Sigmoid colon (tissue), 7 donors: Measurements from ENCODE around the gene MYRF. TPM values are rescaled to one million over a fixed set of nuclear protein-coding genes. Genes with fewer than 3 reads are reported as not detected.

ENCODE experiments used
- DNase-seq: peaks from one replicate; pipeline ENCODE4 v3.0.0-alpha.2; 2019
- H3K27ac ChIP-seq, 4 donors: fragments of 200-600 bp; sonication (generic); one replicate each; pipeline ENCODE4 v1.5.1; 2016 to 2019; ENCODE audit warnings: mild to moderate bottlenecking in 1 of 4
- H3K27me3 ChIP-seq, 3 donors: fragments of 200-600 bp; sonication (generic); one replicate each; pipeline ENCODE4 v1.5.1; 2019; ENCODE audit warnings: mild to moderate bottlenecking in 1 of 3
- H3K36me3 ChIP-seq, 4 donors: fragments of 200-600 bp; sonication (generic); one replicate each; pipeline ENCODE4 v1.5.1; 2016 to 2019
- H3K4me1 ChIP-seq, 4 donors: fragments of 200-600 bp; sonication (generic); one replicate each; pipeline ENCODE4 v1.5.1; 2017 to 2019
- H3K4me3 ChIP-seq, 4 donors: fragments of 200-600 bp; sonication (generic); one replicate each; pipeline ENCODE4 v1.5.1; 2017 to 2019; ENCODE audit warnings: mild to moderate bottlenecking in 2 of 4, moderate library complexity in 1 of 4
- H3K9me3 ChIP-seq, 4 donors: fragments of 200-600 bp in 3 of 4; sonication (generic) in 3 of 4; one replicate each; pipeline versions ENCODE4 v1.5.1 to v1.6.1; 2013 to 2019
- EP300 ChIP-seq, 4 donors: sonication (generic); formaldehyde crosslinking; IDR thresholded peaks; one replicate each; pipeline ENCODE4 v1.6.1; 2017; ENCODE audit warnings: antibody characterized with exemption in 4 of 4
- POLR2A ChIP-seq, 2 donors: fragments of 450-650 bp; IDR thresholded peaks; one replicate each; pipeline ENCODE4 v1.6.1; 2016; ENCODE audit warnings: antibody characterized with exemption in 2 of 2, mild to moderate bottlenecking in 2 of 2, moderate library complexity in 2 of 2
- POLR2AphosphoS5 ChIP-seq, 4 donors: sonication (generic); formaldehyde crosslinking; IDR thresholded peaks; one replicate each; pipeline ENCODE4 v1.6.1; 2017; ENCODE audit warnings: antibody characterized with exemption in 4 of 4
- WGBS, 2 donors: extraction: QIAGEN DNeasy Blood & Tissue Kit; methylation state at CpG; one replicate each; pipeline ENCODE4 v1.1.7; 2013; 5-methylcytosine and 5-hydroxymethylcytosine counted together
- intact Hi-C: fragments of 100-400 bp; cut with DNase I; formaldehyde crosslinking; loops from one replicate; pipeline ENCODE4 v1.15.1; 2023
- polyA plus RNA-seq, 3 donors: library from polyadenylated mRNA; stranded (reverse); fragments of 200-250 nt; gene quantifications; one replicate each; pipeline ENCODE4 v1.2.3, GENCODE V29; 2013
- total RNA-seq, 4 donors: library from RNA; depleted of rRNA; stranded (reverse); fragments of >200 nt; gene quantifications; one replicate each; pipeline ENCODE4 v1.1.0, GENCODE V29; 2016
- TF ChIP-seq, protein P1 (sequence below), 4 experiments: fragments of 450-650 bp in 3 of 4; fragments of 200-600 bp in 1 of 4; IDR thresholded peaks; one replicate each; pipeline ENCODE4 v1.5.1; 2016 to 2019; ENCODE audit warnings: antibody characterized with exemption in 4 of 4, mild to moderate bottlenecking in 3 of 4, moderate library complexity in 2 of 4
- donor health status: healthy with polysubstance abuse.
- donor health status: Bipolar disorder and iron deficiency.
- donor health status: healthy.

MYRF gene
- total and polyA plus RNA-seq, 7 donors, result under 0.01 to 6.4 (median 0.66) TPM

DNA sequence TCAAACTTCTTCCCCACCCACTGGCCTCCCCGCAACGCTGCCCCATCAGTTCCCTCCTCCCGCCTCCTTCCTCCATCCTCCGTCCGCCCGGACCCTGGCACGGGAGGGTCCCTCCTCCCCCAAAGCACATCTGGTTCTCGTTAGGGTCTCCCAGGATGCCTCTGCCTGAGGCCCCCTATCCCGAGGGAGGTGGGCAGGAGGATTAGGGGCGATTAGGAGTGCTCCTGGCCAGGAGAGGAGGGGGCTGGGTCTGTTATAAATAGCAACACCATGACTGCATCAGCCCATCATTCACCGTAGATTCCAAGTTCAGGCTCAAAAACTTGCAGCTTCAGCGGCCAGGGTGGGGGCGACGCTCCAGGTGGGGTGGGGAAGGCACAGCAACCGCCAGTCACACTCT lies 10.4 kb downstream of the MYRF start:
- DNase-seq, result no peak
- Histone ChIP-seq H3K36me3 (no peaks in the 10 kb centered on the region), H3K4me1 (no peaks in the 10 kb centered on the region), H3K9me3 (no peaks in the 10 kb centered on the region), H3K27me3 (peaks cover 0 to 27% (median 0%) of the 10 kb centered on the region in 3 donors), H3K27ac (no peak overlapping the region), H3K4me3 (no peak overlapping the region)
- WGBS, 2 donors, result 54 to 81% methylated on average over 15 of the region's 15 CpGs
- intact Hi-C loops, result no loop called here
- TF ChIP-seq EP300 (IDR thresholded peaks at IDR 0.05), result no peak
- TF ChIP-seq, protein P1, sequence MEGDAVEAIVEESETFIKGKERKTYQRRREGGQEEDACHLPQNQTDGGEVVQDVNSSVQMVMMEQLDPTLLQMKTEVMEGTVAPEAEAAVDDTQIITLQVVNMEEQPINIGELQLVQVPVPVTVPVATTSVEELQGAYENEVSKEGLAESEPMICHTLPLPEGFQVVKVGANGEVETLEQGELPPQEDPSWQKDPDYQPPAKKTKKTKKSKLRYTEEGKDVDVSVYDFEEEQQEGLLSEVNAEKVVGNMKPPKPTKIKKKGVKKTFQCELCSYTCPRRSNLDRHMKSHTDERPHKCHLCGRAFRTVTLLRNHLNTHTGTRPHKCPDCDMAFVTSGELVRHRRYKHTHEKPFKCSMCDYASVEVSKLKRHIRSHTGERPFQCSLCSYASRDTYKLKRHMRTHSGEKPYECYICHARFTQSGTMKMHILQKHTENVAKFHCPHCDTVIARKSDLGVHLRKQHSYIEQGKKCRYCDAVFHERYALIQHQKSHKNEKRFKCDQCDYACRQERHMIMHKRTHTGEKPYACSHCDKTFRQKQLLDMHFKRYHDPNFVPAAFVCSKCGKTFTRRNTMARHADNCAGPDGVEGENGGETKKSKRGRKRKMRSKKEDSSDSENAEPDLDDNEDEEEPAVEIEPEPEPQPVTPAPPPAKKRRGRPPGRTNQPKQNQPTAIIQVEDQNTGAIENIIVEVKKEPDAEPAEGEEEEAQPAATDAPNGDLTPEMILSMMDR (IDR thresholded peaks at IDR 0.05), result no peak
- TF ChIP-seq POLR2AphosphoS5 (IDR thresholded peaks at IDR 0.05), result no peak
- TF ChIP-seq POLR2A (IDR thresholded peaks at IDR 0.05), result no peak

DNA sequence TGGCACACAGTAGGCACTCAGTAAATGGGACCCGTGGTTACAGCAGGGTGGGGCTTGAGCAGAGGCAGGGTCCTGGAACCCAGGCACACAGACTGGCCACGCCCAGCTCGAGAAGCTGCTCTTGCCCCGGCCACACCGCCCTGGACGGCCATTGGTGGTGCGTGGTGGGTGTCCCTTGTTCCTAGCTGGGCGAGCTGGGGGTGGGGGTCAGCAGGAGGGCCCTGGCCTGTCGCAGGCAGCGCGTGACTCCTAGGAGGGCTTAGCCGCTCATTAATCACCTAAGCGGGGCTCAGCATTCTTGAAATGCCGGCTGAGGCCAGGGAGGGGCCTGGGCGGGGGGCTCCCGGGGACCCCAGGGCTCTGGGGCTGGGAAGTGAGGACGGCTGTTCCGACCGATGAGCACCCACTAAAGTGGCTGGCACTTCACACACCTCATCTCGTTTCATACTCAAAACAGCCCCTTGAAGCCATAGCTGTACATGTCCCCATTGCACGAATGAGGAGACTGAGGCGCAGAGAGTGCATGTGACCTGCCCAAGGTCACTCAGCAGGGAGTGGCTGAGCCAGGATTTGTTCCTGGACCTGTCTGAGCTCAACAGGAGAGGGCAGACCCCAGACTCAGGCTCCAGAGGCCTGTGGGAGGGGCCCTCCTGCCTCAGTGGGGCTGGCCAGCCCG lies 11.6 kb downstream of the MYRF start:
- intact Hi-C loops, result no loop called here

DNA sequence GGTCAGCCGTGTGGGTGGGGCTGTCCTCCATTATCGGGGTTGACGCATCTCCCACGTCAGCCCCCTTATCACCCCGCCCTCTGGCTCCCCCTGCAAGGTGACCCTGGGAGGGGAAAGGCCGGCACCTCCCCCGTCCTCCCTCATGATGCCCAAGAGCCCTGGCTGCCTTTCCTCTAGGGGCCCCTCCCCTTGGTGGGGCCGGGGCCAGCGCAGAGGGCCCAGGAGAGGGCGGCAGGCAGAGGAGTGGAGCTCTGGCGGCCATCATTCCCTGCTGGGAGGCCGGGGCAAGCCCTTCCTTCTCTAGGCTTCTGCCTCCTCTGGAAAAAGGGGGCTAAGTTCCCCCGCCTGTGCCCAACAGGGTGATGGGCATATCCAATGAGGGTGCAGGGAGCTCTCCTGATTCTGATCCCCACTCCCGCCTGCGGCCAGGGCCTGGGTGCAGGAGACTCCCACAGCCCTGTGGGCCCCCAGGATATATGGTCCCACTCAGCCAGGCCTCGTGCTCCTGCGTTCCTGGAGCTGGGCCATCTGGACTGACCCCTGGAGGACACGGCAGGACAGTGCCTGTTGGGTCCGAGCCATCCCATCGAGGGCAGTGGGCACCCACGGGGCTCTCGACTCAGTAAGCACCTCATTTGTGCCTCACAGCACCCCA lies 12.3 kb downstream of the MYRF start:
- DNase-seq, result no peak
- intact Hi-C loops, result no loop called here
- no peak overlapping the region for H3K4me3 ChIP-seq
- 76 to 77% methylated on average over 22 of the region's 22 CpGs for WGBS, 2 donors
- H3K36me3 ChIP-seq, result no peaks in the 10 kb centered on the region
- no peak overlapping the region for H3K27ac ChIP-seq
- H3K9me3 ChIP-seq, result no peaks in the 10 kb centered on the region
- no peaks in the 10 kb centered on the region for H3K4me1 ChIP-seq
- TF ChIP-seq, protein P1 (IDR thresholded peaks at IDR 0.05), result no peak
- H3K27me3 ChIP-seq, result peaks cover 0 to 38% (median 0%) of the 10 kb centered on the region in 3 donors

More for the DNA sequence above, 11.6 kb downstream of the MYRF start:
- H3K36me3 ChIP-seq, result no peaks in the 10 kb centered on the region
- no peaks in the 10 kb centered on the region for H3K9me3 ChIP-seq
- no peak overlapping the region for H3K27ac ChIP-seq
- no peaks in the 10 kb centered on the region for H3K4me1 ChIP-seq
- no peak overlapping the region for H3K4me3 ChIP-seq
- TF ChIP-seq, protein P1 (IDR thresholded peaks at IDR 0.05), result no peak
- no peak for TF ChIP-seq POLR2A (IDR thresholded peaks at IDR 0.05)
- no peak for TF ChIP-seq POLR2AphosphoS5 (IDR thresholded peaks at IDR 0.05)
- no peak for TF ChIP-seq EP300 (IDR thresholded peaks at IDR 0.05)
- H3K27me3 ChIP-seq, result peaks cover 0 to 31% (median 0%) of the 10 kb centered on the region in 3 donors
- WGBS, 2 donors, result 81 to 85% methylated on average over 23 of the region's 23 CpGs
- DNase-seq, result no peak

- no peaks in the 10 kb centered on the region for H3K36me3 ChIP-seq
- H3K4me3 ChIP-seq, result no peak overlapping the region
- no peaks in the 10 kb centered on the region for H3K4me1 ChIP-seq
- no peaks in the 10 kb centered on the region for H3K9me3 ChIP-seq
- peaks cover 0 to 38% (median 0%) of the 10 kb centered on the region in 3 donors for H3K27me3 ChIP-seq
- TF ChIP-seq EP300 (IDR thresholded peaks at IDR 0.05) (no peak), POLR2AphosphoS5 (IDR thresholded peaks at IDR 0.05) (no peak), POLR2A (IDR thresholded peaks at IDR 0.05) (no peak)
- TF ChIP-seq, protein P1 (IDR thresholded peaks at IDR 0.05), result no peak
- intact Hi-C loops, result no loop called here
- DNase-seq, result no peak
- H3K27ac ChIP-seq, result no peak overlapping the region
- WGBS, 2 donors, result 90 to 91% methylated on average over 26 of the region's 26 CpGs
These were observed 13.3 kb downstream of the MYRF start for GRCh38 chr11:61765550-61766253.
